Measurements from ENCODE around the gene UBL3.

UBL3 gene

GRCh38 chr13:29882076-29882475, 31.7 kb upstream of the UBL3 start:
- Histone ChIP-seq H3K4me1 (ENCODE audit: control insufficient read depth in 1 of 2, insufficient read depth in 2 of 2, low read length in 2 of 2) (peaks cover 6 to 10% of the 10 kb centered on the region in 2 experiments), H3K23ac (ENCODE audit: low read length) (no peak overlapping the region), H3K4me2 (ENCODE audit: low read length) (no peak overlapping the region), H3K14ac (ENCODE audit: low read length) (no peak overlapping the region), H3K4me3 (ENCODE audit: low read depth, low read length) (no peak overlapping the region), H3K18ac (ENCODE audit: low read length) (no peak overlapping the region), H2AFZ (ENCODE audit: insufficient read depth, low read length, poor library complexity) (no peak overlapping the region), H4K8ac (ENCODE audit: low read depth, low read length) (no peak overlapping the region), H3K36me3 (ENCODE audit: control insufficient read depth in 1 of 2, insufficient read depth in 2 of 2, low read length in 2 of 2) (no peaks in the 10 kb centered on the region), H3K9me3 (ENCODE audit: insufficient read depth, low read depth, low read length) (no peaks in the 10 kb centered on the region), H3K4ac (ENCODE audit: low read depth, low read length) (no peak overlapping the region), H3K9ac (ENCODE audit: low read length) (no peak overlapping the region), H3K27me3 (ENCODE audit: insufficient read depth, low read length) (no peaks in the 10 kb centered on the region), H3K79me1 (ENCODE audit: low read length) (peaks cover 1% of the 10 kb centered on the region), H3K27ac (ENCODE audit: low read depth, low read length) (no peak overlapping the region), H2BK12ac (ENCODE audit: low read length) (no peak overlapping the region), H4K91ac (ENCODE audit: low read depth, low read length) (no peak overlapping the region), H3K79me2 (ENCODE audit: control insufficient read depth, insufficient read depth, low read length, poor library complexity) (no peaks in the 10 kb centered on the region), H2AK5ac (ENCODE audit: low read length) (no peak overlapping the region), H4K12ac (ENCODE audit: low read depth, low read length) (no peak overlapping the region), H2BK120ac (ENCODE audit: insufficient read depth, low read length, poor library complexity) (no peak overlapping the region), H2BK5ac (ENCODE audit: low read depth, low read length, poor library complexity) (no peak overlapping the region)
- no CpG with 5 or more reads among the region's 1 CpG for WGBS (ENCODE audit: extremely low coverage, insufficient coverage, insufficient read length)
- no peak for DNase-seq

GRCh38 chr13:29878101-29878500, 27.7 kb upstream of the UBL3 start:
- no peak overlapping the region for H4K8ac ChIP-seq (ENCODE audit: low read depth, low read length)
- no peak overlapping the region for H3K14ac ChIP-seq (ENCODE audit: low read length)
- H4K12ac ChIP-seq (ENCODE audit: low read depth, low read length): no peak overlapping the region
- H2BK120ac ChIP-seq (ENCODE audit: insufficient read depth, low read length, poor library complexity): no peak overlapping the region
- no peak overlapping the region for H3K9ac ChIP-seq (ENCODE audit: low read length)
- H3K27me3 ChIP-seq (ENCODE audit: insufficient read depth, low read length): no peaks in the 10 kb centered on the region
- H3K27ac ChIP-seq (ENCODE audit: low read depth, low read length): no peak overlapping the region
- no peak overlapping the region for H2BK5ac ChIP-seq (ENCODE audit: low read depth, low read length, poor library complexity)
- no peak overlapping the region for H3K18ac ChIP-seq (ENCODE audit: low read length)
- H3K4me1 ChIP-seq (ENCODE audit: control insufficient read depth in 1 of 2, insufficient read depth in 2 of 2, low read length in 2 of 2): peaks cover 4 to 14% of the 10 kb centered on the region in 2 experiments
- H3K23ac ChIP-seq (ENCODE audit: low read length): no peak overlapping the region
- 100% methylated on average over 1 of the region's 2 CpGs for WGBS (ENCODE audit: extremely low coverage, insufficient coverage, insufficient read length)
- peaks cover 6% of the 10 kb centered on the region for H3K79me1 ChIP-seq (ENCODE audit: low read length)
- no peaks in the 10 kb centered on the region for H3K79me2 ChIP-seq (ENCODE audit: control insufficient read depth, insufficient read depth, low read length, poor library complexity)
- no peak overlapping the region for H3K4me2 ChIP-seq (ENCODE audit: low read length)
- H3K4me3 ChIP-seq (ENCODE audit: low read depth, low read length): no peak overlapping the region
- H2BK12ac ChIP-seq (ENCODE audit: low read length): no peak overlapping the region
- H3K9me3 ChIP-seq (ENCODE audit: insufficient read depth, low read depth, low read length): no peaks in the 10 kb centered on the region
- H4K91ac ChIP-seq (ENCODE audit: low read depth, low read length): no peak overlapping the region
- no peaks in the 10 kb centered on the region for H3K36me3 ChIP-seq (ENCODE audit: control insufficient read depth in 1 of 2, insufficient read depth in 2 of 2, low read length in 2 of 2)
- no peak for DNase-seq
- no peak overlapping the region for H2AFZ ChIP-seq (ENCODE audit: insufficient read depth, low read length, poor library complexity)
- H3K4ac ChIP-seq (ENCODE audit: low read depth, low read length): no peak overlapping the region
- H2AK5ac ChIP-seq (ENCODE audit: low read length): no peak overlapping the region

- Histone ChIP-seq H3K9ac (ENCODE audit: low read length) (no peak overlapping the region), H3K27me3 (ENCODE audit: insufficient read depth, low read length) (no peaks in the 10 kb centered on the region), H3K27ac (ENCODE audit: low read depth, low read length) (no peak overlapping the region), H3K4me2 (ENCODE audit: low read length) (no peak overlapping the region), H2AK5ac (ENCODE audit: low read length) (peak overlapping the region; percentile 73), H2BK5ac (ENCODE audit: low read depth, low read length, poor library complexity) (no peak overlapping the region), H3K36me3 (ENCODE audit: control insufficient read depth in 1 of 2, insufficient read depth in 2 of 2, low read length in 2 of 2) (no peaks in the 10 kb centered on the region), H3K18ac (ENCODE audit: low read length) (no peak overlapping the region), H4K91ac (ENCODE audit: low read depth, low read length) (no peak overlapping the region), H3K14ac (ENCODE audit: low read length) (no peak overlapping the region), H3K4me1 (ENCODE audit: control insufficient read depth in 1 of 2, insufficient read depth in 2 of 2, low read length in 2 of 2) (peaks cover 4 to 14% of the 10 kb centered on the region in 2 experiments), H3K23ac (ENCODE audit: low read length) (no peak overlapping the region), H2BK12ac (ENCODE audit: low read length) (no peak overlapping the region), H4K8ac (ENCODE audit: low read depth, low read length) (no peak overlapping the region), H3K4me3 (ENCODE audit: low read depth, low read length) (no peak overlapping the region), H3K9me3 (ENCODE audit: insufficient read depth, low read depth, low read length) (no peaks in the 10 kb centered on the region), H3K79me2 (ENCODE audit: control insufficient read depth, insufficient read depth, low read length, poor library complexity) (no peaks in the 10 kb centered on the region), H4K12ac (ENCODE audit: low read depth, low read length) (no peak overlapping the region), H2AFZ (ENCODE audit: insufficient read depth, low read length, poor library complexity) (no peak overlapping the region), H2BK120ac (ENCODE audit: insufficient read depth, low read length, poor library complexity) (no peak overlapping the region), H3K4ac (ENCODE audit: low read depth, low read length) (no peak overlapping the region), H3K79me1 (ENCODE audit: low read length) (peaks cover 6% of the 10 kb centered on the region)
- DNase-seq: no peak
- WGBS (ENCODE audit: extremely low coverage, insufficient coverage, insufficient read length): no CpG with 5 or more reads among the region's 6 CpGs
These were observed 27.1 kb upstream of the UBL3 start for GRCh38 chr13:29877456-29878078.

GRCh38 chr13:29875646-29876045, 25.2 kb upstream of the UBL3 start:
- Histone ChIP-seq H3K27ac (ENCODE audit: low read depth, low read length) (no peak overlapping the region), H3K4me2 (ENCODE audit: low read length) (no peak overlapping the region), H3K4me1 (ENCODE audit: control insufficient read depth in 1 of 2, insufficient read depth in 2 of 2, low read length in 2 of 2) (peaks cover 4 to 11% of the 10 kb centered on the region in 2 experiments), H4K8ac (ENCODE audit: low read depth, low read length) (no peak overlapping the region), H3K27me3 (ENCODE audit: insufficient read depth, low read length) (no peaks in the 10 kb centered on the region), H3K4ac (ENCODE audit: low read depth, low read length) (no peak overlapping the region), H3K9me3 (ENCODE audit: insufficient read depth, low read depth, low read length) (no peaks in the 10 kb centered on the region), H3K36me3 (ENCODE audit: control insufficient read depth in 1 of 2, insufficient read depth in 2 of 2, low read length in 2 of 2) (no peaks in the 10 kb centered on the region), H3K79me1 (ENCODE audit: low read length) (peaks cover 5% of the 10 kb centered on the region), H3K9ac (ENCODE audit: low read length) (no peak overlapping the region), H3K18ac (ENCODE audit: low read length) (no peak overlapping the region), H3K79me2 (ENCODE audit: control insufficient read depth, insufficient read depth, low read length, poor library complexity) (no peaks in the 10 kb centered on the region), H2AK5ac (ENCODE audit: low read length) (no peak overlapping the region), H4K12ac (ENCODE audit: low read depth, low read length) (no peak overlapping the region), H3K4me3 (ENCODE audit: low read depth, low read length) (no peak overlapping the region), H2BK5ac (ENCODE audit: low read depth, low read length, poor library complexity) (no peak overlapping the region), H3K23ac (ENCODE audit: low read length) (no peak overlapping the region), H3K14ac (ENCODE audit: low read length) (no peak overlapping the region), H2BK12ac (ENCODE audit: low read length) (no peak overlapping the region), H2BK120ac (ENCODE audit: insufficient read depth, low read length, poor library complexity) (no peak overlapping the region), H2AFZ (ENCODE audit: insufficient read depth, low read length, poor library complexity) (no peak overlapping the region), H4K91ac (ENCODE audit: low read depth, low read length) (no peak overlapping the region)
- DNase-seq: no peak
- WGBS (ENCODE audit: extremely low coverage, insufficient coverage, insufficient read length): no CpG with 5 or more reads among the region's 3 CpGs

Data from trophoblast cell (in vitro differentiated cells and primary cell).